ENCODE data around the gene KLK8. TPM values are rescaled to one million over a fixed set of nuclear protein-coding genes. Genes with fewer than 3 reads are reported as not detected.

KLK8 gene
- total and polyA plus RNA-seq, 11 donors, result 1.9 TPM; not detected in 10

GRCh38 chr19:51019544-51019925, 18.1 kb upstream of the KLK8 start, which contains the start of gene KLK10:
Gene KLK10, minus strand, starts transcription at chr19:51019709. Its CDS starts 579 bp downstream, at chr19:51019130.
- DNase-seq, result no peak
- no peak for ATAC-seq
- H3K27me3 ChIP-seq, result peaks cover 23 to 73% (median 52%) of the 10 kb centered on the region in 9 donors
- intact Hi-C loops (cut with DNase I), result loop anchor here in 4 of 10 donors (2.0 to 10.0 kb wide), 4 partner anchors 75 to 145 kb away; no protein-coding TSS in a partner anchor
- no peaks in the 10 kb centered on the region for H3K9me3 ChIP-seq
- WGBS, 4 donors, result 4 to 11% (median 5%) methylated on average over 10 to 14 of the region's 14 CpGs
- H3K36me3 ChIP-seq, result no peaks in the 10 kb centered on the region
- peak within 1 kb of the TSS in 2 of 12 donors; percentile 17 to 23 for H3K27ac ChIP-seq
- TF ChIP-seq POLR2A (IDR thresholded peaks at IDR 0.05) (no peak), CTCF (IDR thresholded peaks at IDR 0.05) (no peak)
- peak within 1 kb of the TSS; percentile 11 to 51 (median 42) for H3K4me3 ChIP-seq
- H3K4me1 ChIP-seq, result peaks cover 0 to 33% (median 15%) of the 10 kb centered on the region in 12 donors

- Histone ChIP-seq H3K36me3 (no peaks in the 10 kb centered on the region), H3K9me3 (no peaks in the 10 kb centered on the region), H3K27ac (peak overlapping the region in 2 of 12 donors; percentile 17 to 23), H3K4me1 (peaks cover 0 to 33% (median 15%) of the 10 kb centered on the region in 12 donors), H3K4me3 (peak overlapping the region; percentile 11 to 51 (median 42)), H3K27me3 (peaks cover 29 to 73% (median 53%) of the 10 kb centered on the region in 9 donors)
- intact Hi-C loops (cut with DNase I), result loop anchor here in 4 of 10 donors (2.0 to 10.0 kb wide), 4 partner anchors 76 to 146 kb away; no protein-coding TSS in a partner anchor
- ATAC-seq (peak in 2 of 4 donors; percentile 21 to 43), DNase-seq (no peak)
- TF ChIP-seq CTCF (IDR thresholded peaks at IDR 0.05), result no peak
- TF ChIP-seq POLR2A (IDR thresholded peaks at IDR 0.05), result no peak
- 2 to 4% (median 2%) methylated on average over 42 to 68 of the region's 68 CpGs for WGBS, 4 donors
These were observed 17.5 kb upstream of the KLK8 start for GRCh38 chr19:51018745-51019543.

DNA sequence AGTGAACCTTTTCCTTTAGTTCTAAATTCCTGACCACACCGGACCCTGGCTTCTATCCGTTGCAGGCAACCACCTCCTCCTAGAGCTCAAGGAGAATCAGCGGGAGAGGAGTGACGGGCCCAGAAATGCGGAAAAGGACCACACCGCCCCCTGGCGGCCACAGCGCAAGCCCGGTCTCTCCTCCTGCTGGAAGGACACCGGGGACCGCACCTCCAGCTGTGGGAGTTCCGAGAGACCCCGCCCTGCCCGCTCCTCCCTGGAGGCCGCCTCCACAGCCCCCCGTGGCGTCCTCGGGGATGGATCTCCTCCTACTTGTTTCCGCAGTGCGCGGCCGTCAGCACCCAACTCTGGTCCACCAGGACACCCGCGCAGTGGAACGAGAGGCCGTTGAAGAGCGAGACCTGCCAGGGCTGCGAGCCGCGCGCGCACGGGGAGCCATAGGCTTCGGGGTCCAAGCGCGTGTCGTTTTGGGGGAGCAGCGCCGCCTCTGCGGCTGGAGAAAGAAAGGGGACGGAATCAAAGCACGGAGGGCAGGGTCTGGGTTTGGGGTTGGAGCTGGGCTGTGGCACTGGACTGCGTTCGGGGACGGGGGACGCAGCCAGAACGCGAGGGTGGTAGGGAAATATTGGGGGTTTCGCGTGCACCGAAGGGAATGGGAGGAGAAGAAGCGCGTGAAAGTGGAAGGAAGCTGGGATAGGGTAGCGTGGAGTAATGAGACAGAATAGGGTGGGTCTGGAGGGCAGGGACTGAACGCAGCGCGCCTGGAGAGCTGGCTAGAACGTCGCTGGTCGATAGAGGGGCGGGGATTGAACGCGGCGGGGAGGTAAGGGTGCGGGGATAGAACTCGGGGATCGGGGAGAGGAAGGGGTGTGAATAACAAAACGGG, 15.6 kb upstream of the KLK8 start:
- peaks cover 30 to 78% (median 56%) of the 10 kb centered on the region in 9 donors for H3K27me3 ChIP-seq
- WGBS, 4 donors, result 2 to 3% (median 2%) methylated on average over 50 to 68 of the region's 68 CpGs
- ATAC-seq (peak in 3 of 4 donors; percentile 39 to 65 (median 57)), DNase-seq (peak in 3 of 5 donors; percentile 30 to 55 (median 43))
- no peak overlapping the region for H3K27ac ChIP-seq
- peaks cover 0 to 33% (median 15%) of the 10 kb centered on the region in 12 donors for H3K4me1 ChIP-seq
- H3K36me3 ChIP-seq, result no peaks in the 10 kb centered on the region
- H3K4me3 ChIP-seq, result peak overlapping the region in 11 of 12 donors; percentile 7 to 48 (median 37)
- intact Hi-C loops (cut with DNase I), result loop anchor here in 3 of 10 donors (5.0 to 10.0 kb wide), 3 partner anchors 80 to 148 kb away; no protein-coding TSS in a partner anchor
- TF ChIP-seq POLR2A (IDR thresholded peaks at IDR 0.05) (no peak), CTCF (IDR thresholded peaks at IDR 0.05) (peak; percentile 28 to 76 (median 60))
- H3K9me3 ChIP-seq, result no peaks in the 10 kb centered on the region

Measured in heart left ventricle (tissue), 16 donors.